RPMI7951 (cell line): Measurements from ENCODE around the gene PARP16. TPM values are rescaled to one million over a fixed set of nuclear protein-coding genes. Genes with fewer than 3 reads are reported as not detected.
A peak's percentile ranks its signal among the peaks of the same experiment; 100 is the strongest.
"Not testable (repeated sequence)": the region's sequence is repeated elsewhere in the genome, so short reads cannot be mapped to it uniquely, and the experiment has no call there.

Source experiments
- DNase-seq: peaks from one replicate; pipeline ENCODE4 v3.0.0-alpha.2; 2012; ENCODE audit warnings: low read depth
- total RNA-seq: library from RNA; depleted of rRNA; stranded (reverse); fragments of >200 nt; shearing (Covaris generic); gene quantifications from 2 replicates; pipeline ENCODE4 v1.2.3, GENCODE V29; 2014

Gene PARP16
- total RNA-seq, 1 experiment from 2014 or later, result 8.2 TPM

- no peak for DNase-seq
Observed at GRCh38 chr15:65244638-65245037, 42.0 kb downstream of the PARP16 start.

GRCh38 chr15:65236443-65236842 is 50.2 kb downstream of the PARP16 start:
- not testable (repeated sequence) for DNase-seq

GRCh38 chr15:65233696-65234095 is 53.0 kb downstream of the PARP16 start:
- DNase-seq, result no peak

- no peak for DNase-seq
Observed at GRCh38 chr15:65232520-65232919, 54.2 kb downstream of the PARP16 start.

GRCh38 chr15:65231306-65231705 is 55.4 kb downstream of the PARP16 start:
- no peak for DNase-seq

GRCh38 chr15:65226901-65227300 is 59.8 kb downstream of the PARP16 start:
- DNase-seq, result not testable (repeated sequence)

GRCh38 chr15:65226221-65226620 is 60.5 kb downstream of the PARP16 start:
- no peak for DNase-seq

GRCh38 chr15:65223996-65224395 is 62.7 kb downstream of the PARP16 start:
- DNase-seq, result no peak

GRCh38 chr15:65222891-65223290 is 63.8 kb downstream of the PARP16 start:
- DNase-seq, result no peak

- DNase-seq, result no peak
Observed at GRCh38 chr15:65221697-65222096, 65.0 kb downstream of the PARP16 start.

GRCh38 chr15:65219137-65219536 is 67.5 kb downstream of the PARP16 start:
- DNase-seq, result no peak

- no peak for DNase-seq
Observed at GRCh38 chr15:65217526-65218482, 68.9 kb downstream of the PARP16 start.

- DNase-seq, result no peak
Observed at GRCh38 chr15:65215496-65215895, 71.2 kb downstream of the PARP16 start.

- no peak for DNase-seq
Observed at GRCh38 chr15:65214010-65214409, 72.7 kb downstream of the PARP16 start.

GRCh38 chr15:65213241-65213640 is 73.4 kb downstream of the PARP16 start:
- DNase-seq, result no peak

GRCh38 chr15:65212097-65212496 is 74.6 kb downstream of the PARP16 start:
- no peak for DNase-seq

- peak; percentile 8 for DNase-seq
Observed at GRCh38 chr15:65211482-65211982, 75.2 kb downstream of the PARP16 start.

GRCh38 chr15:65210770-65211481 is 75.8 kb downstream of the PARP16 start, which contains the start of gene CILP:
CILP (minus strand) TSS chr15:65211473; CDS start chr15:65209755, 1,718 bp downstream.
- no peak for DNase-seq

- DNase-seq, result no peak
Observed at GRCh38 chr15:65209701-65210643, 76.7 kb downstream of the PARP16 start.

GRCh38 chr15:65208647-65209046 is 78.0 kb downstream of the PARP16 start:
- DNase-seq, result no peak
